ENCODE measurements around the gene ST7.
"Not testable (repeated sequence)": the region's sequence is repeated elsewhere in the genome, so short reads cannot be mapped to it uniquely, and the experiment has no call there.

ST7 gene

GRCh38 chr7:117017702-117018266 lies 64.5 kb downstream of the ST7 start:
- DNase-seq, result no peak
- no peaks in the 10 kb centered on the region for H3K9me3 Mint-ChIP-seq
- no peak overlapping the region for H3K27ac Mint-ChIP-seq
- H3K4me1 Mint-ChIP-seq, result peaks cover 40% of the 10 kb centered on the region
- no peaks in the 10 kb centered on the region for H3K27me3 Mint-ChIP-seq
- H3K36me3 Mint-ChIP-seq (ENCODE audit: low read depth), result no peaks in the 10 kb centered on the region
- H3K4me3 Mint-ChIP-seq, result no peak overlapping the region
- no peak for ATAC-seq

DNA sequence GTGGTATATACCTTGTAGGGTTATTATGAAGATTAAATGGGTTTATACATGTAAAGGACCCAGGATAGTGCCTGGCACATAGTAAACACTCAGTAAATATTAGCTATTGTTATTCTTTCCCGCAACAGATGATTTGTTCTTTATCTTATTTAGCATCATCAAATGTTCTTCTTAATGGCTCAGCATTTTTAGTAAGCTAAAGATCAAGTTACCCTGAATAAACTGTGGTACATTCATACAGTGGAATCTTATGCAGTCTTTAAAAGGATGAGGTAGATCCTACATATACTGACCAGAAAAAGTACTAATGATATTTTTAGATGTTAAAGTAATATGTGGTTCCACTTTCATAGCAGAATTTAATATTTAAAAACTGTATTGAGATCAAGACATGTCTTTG lies 65.4 kb downstream of the ST7 start:
- DNase-seq (no peak), ATAC-seq (no peak)
- Mint-ChIP-seq H3K4me3 (no peak overlapping the region), H3K27ac (no peak overlapping the region), H3K9me3 (no peaks in the 10 kb centered on the region), H3K27me3 (no peaks in the 10 kb centered on the region), H3K4me1 (peaks cover 48% of the 10 kb centered on the region), H3K36me3 (ENCODE audit: low read depth) (no peaks in the 10 kb centered on the region)

GRCh38 chr7:117019287-117019686 lies 66.0 kb downstream of the ST7 start:
- no peaks in the 10 kb centered on the region for H3K27me3 Mint-ChIP-seq
- no peak overlapping the region for H3K4me3 Mint-ChIP-seq
- DNase-seq (no peak), ATAC-seq (no peak)
- peaks cover 44% of the 10 kb centered on the region for H3K4me1 Mint-ChIP-seq
- no peak overlapping the region for H3K27ac Mint-ChIP-seq
- no peaks in the 10 kb centered on the region for H3K9me3 Mint-ChIP-seq
- no peaks in the 10 kb centered on the region for H3K36me3 Mint-ChIP-seq (ENCODE audit: low read depth)

DNA sequence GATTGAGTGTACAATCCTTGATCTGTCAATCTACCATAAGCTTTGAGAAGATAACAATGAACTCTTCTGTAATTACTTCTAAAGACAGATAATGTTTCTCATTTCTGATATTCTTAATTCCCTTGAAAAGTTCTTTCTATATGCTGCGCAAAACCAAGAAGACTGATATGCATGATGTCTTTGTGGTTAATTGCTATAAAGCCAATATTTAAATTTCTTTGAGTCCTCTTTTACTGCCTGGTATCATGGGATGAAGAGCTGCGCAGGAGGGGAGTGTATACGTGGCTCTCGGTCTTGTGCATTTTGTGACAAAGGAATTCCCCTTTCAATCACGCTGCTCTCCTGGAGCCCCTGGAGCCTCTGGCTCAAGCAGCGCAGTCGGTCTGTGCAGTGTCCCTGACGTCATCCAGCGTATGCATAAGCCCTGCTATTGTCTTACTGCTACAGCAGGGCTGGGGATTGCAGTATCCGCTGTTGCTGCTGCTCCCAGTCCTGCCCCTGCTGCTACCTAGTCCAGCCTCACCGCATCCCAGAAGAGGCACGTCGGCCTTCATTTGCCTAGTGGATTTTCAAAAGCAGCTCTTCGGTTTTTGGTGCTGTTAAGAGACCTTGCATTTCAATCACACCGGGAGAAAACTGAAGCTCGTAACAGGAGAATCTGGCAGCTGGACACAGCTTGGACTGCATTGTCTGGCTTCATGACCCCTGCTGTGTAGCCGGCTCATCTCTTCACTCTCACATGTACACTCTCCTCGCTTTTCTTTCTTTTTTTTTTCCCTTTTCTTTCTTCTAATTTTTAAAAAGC lies 66.7 kb downstream of the ST7 start:
- ATAC-seq (no peak), DNase-seq (no peak)
- no peak overlapping the region for H3K4me3 Mint-ChIP-seq
- peaks cover 44% of the 10 kb centered on the region for H3K4me1 Mint-ChIP-seq
- no peak overlapping the region for H3K27ac Mint-ChIP-seq
- no peaks in the 10 kb centered on the region for H3K36me3 Mint-ChIP-seq (ENCODE audit: low read depth)
- no peaks in the 10 kb centered on the region for H3K27me3 Mint-ChIP-seq
- no peaks in the 10 kb centered on the region for H3K9me3 Mint-ChIP-seq

GRCh38 chr7:117020591-117020973 lies 67.3 kb downstream of the ST7 start:
- Mint-ChIP-seq H3K4me3 (no peak overlapping the region), H3K4me1 (peaks cover 42% of the 10 kb centered on the region), H3K27ac (no peak overlapping the region), H3K9me3 (no peaks in the 10 kb centered on the region), H3K36me3 (ENCODE audit: low read depth) (no peaks in the 10 kb centered on the region), H3K27me3 (no peaks in the 10 kb centered on the region)
- ATAC-seq (no peak), DNase-seq (no peak)

DNA sequence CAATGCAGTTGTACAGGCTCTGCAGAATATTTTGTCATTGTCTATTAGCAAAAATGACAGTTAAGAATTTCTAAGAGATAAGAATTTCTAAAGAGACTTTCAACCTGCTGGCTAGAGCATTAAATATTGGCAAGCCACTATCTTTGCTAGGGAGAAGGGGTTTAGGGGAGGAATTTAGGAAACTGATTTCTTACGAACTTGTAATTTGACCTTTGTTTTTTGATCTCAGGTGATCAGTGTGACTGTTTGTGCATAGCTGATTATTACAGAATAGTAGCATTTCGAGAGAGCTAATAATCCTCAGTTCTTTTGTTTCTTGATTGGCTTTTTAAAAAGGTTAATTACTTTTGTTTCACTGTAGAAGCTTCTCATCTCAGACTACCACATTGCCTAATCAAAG lies 68.1 kb downstream of the ST7 start:
- Mint-ChIP-seq H3K27me3 (no peaks in the 10 kb centered on the region), H3K27ac (no peak overlapping the region)

GRCh38 chr7:117021986-117022385 lies 68.7 kb downstream of the ST7 start:
- DNase-seq (no peak), ATAC-seq (no peak)
- Mint-ChIP-seq H3K4me1 (peaks cover 28% of the 10 kb centered on the region), H3K36me3 (ENCODE audit: low read depth) (no peaks in the 10 kb centered on the region), H3K27me3 (no peaks in the 10 kb centered on the region), H3K27ac (no peak overlapping the region), H3K9me3 (no peaks in the 10 kb centered on the region), H3K4me3 (no peak overlapping the region)

More for the DNA sequence above, 68.1 kb downstream of the ST7 start:
- Mint-ChIP-seq H3K9me3 (no peaks in the 10 kb centered on the region), H3K4me3 (no peak overlapping the region), H3K4me1 (peaks cover 34% of the 10 kb centered on the region), H3K36me3 (ENCODE audit: low read depth) (no peaks in the 10 kb centered on the region)
- ATAC-seq (no peak), DNase-seq (no peak)

DNA sequence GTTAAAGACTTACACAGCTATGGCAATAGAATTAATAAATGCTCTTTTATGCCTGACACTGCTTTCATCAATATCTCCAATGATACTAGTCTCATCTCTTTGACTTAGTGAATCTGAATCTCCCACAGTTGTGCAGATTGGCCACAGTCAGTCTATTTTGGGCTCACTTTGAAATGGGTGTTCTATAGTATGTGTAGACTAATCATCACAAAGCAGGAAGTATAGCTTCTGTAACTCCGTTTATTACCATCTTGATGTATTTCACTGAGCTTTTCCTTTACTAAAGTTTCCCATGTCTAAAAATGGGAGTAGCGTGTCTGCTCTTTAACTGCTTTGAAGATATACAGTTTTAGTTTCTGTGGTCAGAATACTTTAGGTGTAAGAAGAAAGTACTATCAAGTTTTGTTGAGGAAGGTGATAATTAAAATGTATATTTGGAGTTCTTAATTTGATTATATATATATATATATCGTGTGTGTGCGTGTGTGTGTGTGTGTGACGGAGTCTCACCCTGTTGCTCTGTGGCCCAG lies 70.1 kb downstream of the ST7 start:
- Mint-ChIP-seq H3K4me1 (peaks cover 22% of the 10 kb centered on the region), H3K27ac (no peak overlapping the region), H3K27me3 (no peaks in the 10 kb centered on the region), H3K9me3 (no peaks in the 10 kb centered on the region), H3K36me3 (ENCODE audit: low read depth) (no peaks in the 10 kb centered on the region), H3K4me3 (no peak overlapping the region)
- ATAC-seq (peak; percentile 80), DNase-seq (no peak)

GRCh38 chr7:117024811-117025210 lies 71.5 kb downstream of the ST7 start:
- Mint-ChIP-seq H3K27ac (no peak overlapping the region), H3K4me3 (no peak overlapping the region), H3K9me3 (no peaks in the 10 kb centered on the region), H3K4me1 (peaks cover 22% of the 10 kb centered on the region), H3K27me3 (no peaks in the 10 kb centered on the region), H3K36me3 (ENCODE audit: low read depth) (peaks cover 2% of the 10 kb centered on the region)
- no peak for ATAC-seq
- no peak for DNase-seq

DNA sequence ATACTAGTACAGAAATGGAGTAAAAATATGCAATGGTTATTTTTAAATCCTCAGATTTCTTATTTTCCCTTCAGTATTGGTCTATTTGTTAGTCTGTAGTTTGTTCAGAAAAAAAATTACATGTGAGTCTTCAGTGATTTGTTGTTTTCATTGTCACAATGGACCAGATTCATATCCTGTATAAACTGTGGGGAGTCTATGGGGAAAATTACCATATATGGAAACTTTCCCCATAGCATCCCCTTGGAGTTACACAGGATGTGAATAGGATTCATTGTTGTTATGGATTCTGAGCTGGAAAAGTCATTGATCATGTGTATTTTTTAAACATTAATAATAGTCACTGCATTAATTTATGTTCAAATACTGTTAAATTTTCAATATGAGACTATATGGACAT lies 72.6 kb downstream of the ST7 start:
- no peaks in the 10 kb centered on the region for H3K27me3 Mint-ChIP-seq
- no peak overlapping the region for H3K4me3 Mint-ChIP-seq
- DNase-seq, result no peak
- H3K9me3 Mint-ChIP-seq, result peaks cover 4% of the 10 kb centered on the region
- peaks cover 22% of the 10 kb centered on the region for H3K4me1 Mint-ChIP-seq
- ATAC-seq, result no peak
- H3K27ac Mint-ChIP-seq, result no peak overlapping the region
- peaks cover 4% of the 10 kb centered on the region for H3K36me3 Mint-ChIP-seq (ENCODE audit: low read depth)

- H3K36me3 Mint-ChIP-seq (ENCODE audit: low read depth); ATAC-seq; H3K9me3 Mint-ChIP-seq; H3K27ac Mint-ChIP-seq; DNase-seq; H3K4me1 Mint-ChIP-seq; H3K4me3 Mint-ChIP-seq; H3K27me3 Mint-ChIP-seq: not testable (repeated sequence)
Measured at GRCh38 chr7:117030346-117030745, 77.0 kb downstream of the ST7 start.

GRCh38 chr7:117030793-117031192 lies 77.5 kb downstream of the ST7 start:
- H3K27ac Mint-ChIP-seq; DNase-seq; H3K4me3 Mint-ChIP-seq; ATAC-seq; H3K36me3 Mint-ChIP-seq (ENCODE audit: low read depth); H3K9me3 Mint-ChIP-seq; H3K4me1 Mint-ChIP-seq; H3K27me3 Mint-ChIP-seq: not testable (repeated sequence)

- Mint-ChIP-seq H3K9me3 (peaks cover 5% of the 10 kb centered on the region), H3K27me3 (no peaks in the 10 kb centered on the region), H3K27ac (no peak overlapping the region), H3K4me1 (no peaks in the 10 kb centered on the region), H3K4me3 (no peak overlapping the region), H3K36me3 (ENCODE audit: low read depth) (peaks cover 4% of the 10 kb centered on the region)
- no peak for DNase-seq
- no peak for ATAC-seq
Measured at GRCh38 chr7:117032810-117033209, 79.5 kb downstream of the ST7 start.

DNA sequence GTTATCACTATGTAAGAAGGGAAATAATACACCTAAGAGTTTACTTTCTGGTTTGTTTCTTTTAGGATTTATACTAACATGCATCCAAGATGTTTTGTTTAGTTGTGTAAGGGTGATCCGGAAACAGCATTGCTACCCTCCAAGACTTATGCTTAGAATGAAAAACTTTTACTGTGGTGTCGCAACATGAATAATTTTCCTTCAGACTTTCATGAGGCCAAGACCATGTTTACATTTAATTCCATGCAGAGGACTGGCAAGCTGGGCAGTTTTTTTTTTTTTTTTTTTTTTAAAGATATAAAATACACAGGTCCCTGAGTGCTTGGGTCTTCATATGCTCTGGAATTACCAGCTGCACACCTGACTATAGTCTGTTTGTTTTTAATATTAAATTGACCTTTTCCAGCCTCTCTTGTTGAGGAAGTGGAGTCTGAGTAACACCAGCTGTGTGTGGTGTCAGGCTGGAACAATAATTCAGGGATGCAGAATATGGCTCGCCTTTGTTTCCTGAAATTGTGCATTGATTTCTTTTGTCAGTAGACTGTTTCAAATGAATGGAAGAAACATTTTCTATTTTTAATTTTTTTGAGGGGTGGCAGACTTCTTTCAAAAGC lies 81.7 kb downstream of the ST7 start:
- Mint-ChIP-seq H3K4me3 (no peak overlapping the region), H3K9me3 (peaks cover 5% of the 10 kb centered on the region), H3K36me3 (ENCODE audit: low read depth) (peaks cover 3% of the 10 kb centered on the region), H3K27ac (no peak overlapping the region), H3K4me1 (no peaks in the 10 kb centered on the region), H3K27me3 (no peaks in the 10 kb centered on the region)
- DNase-seq (no peak), ATAC-seq (no peak)

- Mint-ChIP-seq H3K4me3 (no peak overlapping the region), H3K27me3 (no peaks in the 10 kb centered on the region), H3K27ac (no peak overlapping the region), H3K36me3 (ENCODE audit: low read depth) (peaks cover 3% of the 10 kb centered on the region), H3K9me3 (peaks cover 5% of the 10 kb centered on the region), H3K4me1 (no peaks in the 10 kb centered on the region)
- no peak for DNase-seq
- ATAC-seq, result no peak
Measured at GRCh38 chr7:117035465-117035862, 82.2 kb downstream of the ST7 start.
